Hepatocyte (in vitro differentiated cells): ENCODE measurements around the gene SCP2. TPM values are rescaled to one million over a fixed set of nuclear protein-coding genes. Genes with fewer than 3 reads are reported as not detected.

ENCODE experiments used
- DNase-seq: peaks from one replicate; pipeline ENCODE4 v3.0.0-alpha.2; 2016; ENCODE audit warnings: low spot score
- H2AFZ ChIP-seq: fragments of 200-600 bp; sonication (generic); 2 replicates; pipeline ENCODE4 v1.6.0; 2016; ENCODE audit warnings: antibody characterized with exemption, mild to moderate bottlenecking
- H3K27ac ChIP-seq: fragments of 200-600 bp; sonication (generic); 2 replicates; pipeline ENCODE4 v1.5.1; 2016; ENCODE audit warnings: mild to moderate bottlenecking
- H3K27me3 ChIP-seq: fragments of 200-600 bp; sonication (generic); 2 replicates; pipeline ENCODE4 v1.6.1; 2016
- H3K36me3 ChIP-seq: fragments of 200-600 bp; sonication (generic); replicated peaks from 2 replicates; pipeline ENCODE4 v1.5.1; 2016; ENCODE audit warnings: low read depth; ENCODE audit not compliant: insufficient read depth
- H3K4me1 ChIP-seq: fragments of 200-600 bp; sonication (generic); 2 replicates; pipeline ENCODE4 v1.5.1; 2016; ENCODE audit warnings: mild to moderate bottlenecking, moderate library complexity; ENCODE audit not compliant: insufficient read depth
- H3K4me2 ChIP-seq: fragments of 200-600 bp; sonication (generic); 2 replicates; pipeline ENCODE4 v1.6.0; 2016
- H3K4me3 ChIP-seq: fragments of 200-600 bp; sonication (generic); 2 replicates; pipeline ENCODE4 v1.5.1; 2016; ENCODE audit warnings: mild to moderate bottlenecking
- H3K79me2 ChIP-seq: fragments of 200-600 bp; sonication (generic); 2 replicates; pipeline ENCODE4 v1.6.0; 2017; ENCODE audit warnings: mild to moderate bottlenecking
- H3K9me2 ChIP-seq: fragments of 200-600 bp; sonication (generic); replicated peaks from 2 replicates; pipeline ENCODE4 v1.6.0; 2017; ENCODE audit warnings: mild to moderate bottlenecking; ENCODE audit not compliant: insufficient read depth
- H3K9me3 ChIP-seq: fragments of 200-600 bp; sonication (generic); 2 replicates; pipeline ENCODE4 v1.5.1; 2016; ENCODE audit warnings: low read depth, mild to moderate bottlenecking
- H4K20me1 ChIP-seq: fragments of 200-600 bp; sonication (generic); 2 replicates; pipeline ENCODE4 v1.6.0; 2016; ENCODE audit warnings: mild to moderate bottlenecking; ENCODE audit not compliant: insufficient read depth, poor library complexity, severe bottlenecking
- EZH2 ChIP-seq: fragments of 200-600 bp; sonication (generic); IDR thresholded peaks from 2 replicates; pipeline ENCODE4 v1.6.1; 2016; ENCODE audit warnings: antibody characterized with exemption, mild to moderate bottlenecking, borderline replicate concordance
- EZH2phosphoT487 ChIP-seq: fragments of 200-600 bp; sonication (generic); IDR thresholded peaks from one replicate; pipeline ENCODE4 v1.6.1; 2018; ENCODE audit warnings: antibody characterized with exemption, mild to moderate bottlenecking, low read depth, moderate library complexity; ENCODE audit not compliant: unreplicated experiment, severe bottlenecking
- WGBS: methylation state at CpG from one replicate; pipeline ENCODE4 v1.1.6; 2016; ENCODE audit warnings: low lambda C conversion rate; ENCODE audit errors: missing lambda C conversion rate; 5-methylcytosine and 5-hydroxymethylcytosine counted together
- polyA plus RNA-seq: library from polyadenylated mRNA; unstranded; fragments of >200 nt; fragmentation: Nextera tagmentation; extraction: Ambion mirVana; gene quantifications from 2 replicates; pipeline ENCODE4 v1.2.1, GENCODE V29; 2016
- total RNA-seq: library from RNA; depleted of rRNA; stranded (reverse); fragments of >200 nt; gene quantifications from 2 replicates; pipeline ENCODE4 v1.2.3, GENCODE V29; 2014
- TF ChIP-seq, protein P1 (sequence below): fragments of 200-600 bp; sonication (generic); IDR thresholded peaks from 2 replicates; pipeline ENCODE4 v1.5.1; 2016; ENCODE audit warnings: antibody characterized with exemption, mild to moderate bottlenecking; ENCODE audit not compliant: poor library complexity

The SCP2 gene
- total and polyA plus RNA-seq, 2 experiments from 2014 or later = 201 to 310 TPM

DNA sequence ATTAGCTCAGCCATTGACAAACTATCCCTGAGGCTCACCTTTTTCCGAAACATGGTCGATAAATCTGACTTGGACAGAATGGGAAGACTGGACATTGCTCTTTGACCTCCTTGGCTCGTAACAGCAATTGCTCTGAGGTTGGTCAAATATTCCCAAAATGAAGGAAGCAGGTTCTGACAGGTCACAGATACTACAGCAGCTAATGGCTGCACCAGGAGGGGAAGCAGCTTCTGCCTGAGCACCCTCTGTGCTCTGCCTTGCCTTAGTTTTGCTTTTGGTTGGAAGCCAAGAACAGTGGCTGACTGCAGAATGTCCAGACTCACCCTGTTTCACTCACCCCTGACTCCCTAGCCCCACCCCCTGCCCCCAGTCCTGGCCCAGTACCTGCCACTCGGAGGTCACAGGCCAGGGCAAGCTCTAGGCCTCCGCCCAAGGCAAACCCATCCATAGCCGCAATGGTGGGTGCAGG, 20.9 kb upstream of the SCP2 start:
- Histone ChIP-seq H3K27me3 (no peaks in the 10 kb centered on the region), H4K20me1 (no peaks in the 10 kb centered on the region), H3K4me1 (peaks cover 7% of the 10 kb centered on the region), H3K4me2 (no peak overlapping the region), H3K36me3 (no peaks in the 10 kb centered on the region), H3K9me2 (no peaks in the 10 kb centered on the region), H3K27ac (no peak overlapping the region), H3K9me3 (no peaks in the 10 kb centered on the region), H3K79me2 (no peaks in the 10 kb centered on the region), H2AFZ (no peak overlapping the region), H3K4me3 (no peak overlapping the region)
- no peak for DNase-seq
- TF ChIP-seq, protein P1, sequence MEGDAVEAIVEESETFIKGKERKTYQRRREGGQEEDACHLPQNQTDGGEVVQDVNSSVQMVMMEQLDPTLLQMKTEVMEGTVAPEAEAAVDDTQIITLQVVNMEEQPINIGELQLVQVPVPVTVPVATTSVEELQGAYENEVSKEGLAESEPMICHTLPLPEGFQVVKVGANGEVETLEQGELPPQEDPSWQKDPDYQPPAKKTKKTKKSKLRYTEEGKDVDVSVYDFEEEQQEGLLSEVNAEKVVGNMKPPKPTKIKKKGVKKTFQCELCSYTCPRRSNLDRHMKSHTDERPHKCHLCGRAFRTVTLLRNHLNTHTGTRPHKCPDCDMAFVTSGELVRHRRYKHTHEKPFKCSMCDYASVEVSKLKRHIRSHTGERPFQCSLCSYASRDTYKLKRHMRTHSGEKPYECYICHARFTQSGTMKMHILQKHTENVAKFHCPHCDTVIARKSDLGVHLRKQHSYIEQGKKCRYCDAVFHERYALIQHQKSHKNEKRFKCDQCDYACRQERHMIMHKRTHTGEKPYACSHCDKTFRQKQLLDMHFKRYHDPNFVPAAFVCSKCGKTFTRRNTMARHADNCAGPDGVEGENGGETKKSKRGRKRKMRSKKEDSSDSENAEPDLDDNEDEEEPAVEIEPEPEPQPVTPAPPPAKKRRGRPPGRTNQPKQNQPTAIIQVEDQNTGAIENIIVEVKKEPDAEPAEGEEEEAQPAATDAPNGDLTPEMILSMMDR = no peak
- no peak for TF ChIP-seq EZH2phosphoT487
- TF ChIP-seq EZH2 = no peak
- WGBS = 76% methylated on average over 6 of the region's 6 CpGs

DNA sequence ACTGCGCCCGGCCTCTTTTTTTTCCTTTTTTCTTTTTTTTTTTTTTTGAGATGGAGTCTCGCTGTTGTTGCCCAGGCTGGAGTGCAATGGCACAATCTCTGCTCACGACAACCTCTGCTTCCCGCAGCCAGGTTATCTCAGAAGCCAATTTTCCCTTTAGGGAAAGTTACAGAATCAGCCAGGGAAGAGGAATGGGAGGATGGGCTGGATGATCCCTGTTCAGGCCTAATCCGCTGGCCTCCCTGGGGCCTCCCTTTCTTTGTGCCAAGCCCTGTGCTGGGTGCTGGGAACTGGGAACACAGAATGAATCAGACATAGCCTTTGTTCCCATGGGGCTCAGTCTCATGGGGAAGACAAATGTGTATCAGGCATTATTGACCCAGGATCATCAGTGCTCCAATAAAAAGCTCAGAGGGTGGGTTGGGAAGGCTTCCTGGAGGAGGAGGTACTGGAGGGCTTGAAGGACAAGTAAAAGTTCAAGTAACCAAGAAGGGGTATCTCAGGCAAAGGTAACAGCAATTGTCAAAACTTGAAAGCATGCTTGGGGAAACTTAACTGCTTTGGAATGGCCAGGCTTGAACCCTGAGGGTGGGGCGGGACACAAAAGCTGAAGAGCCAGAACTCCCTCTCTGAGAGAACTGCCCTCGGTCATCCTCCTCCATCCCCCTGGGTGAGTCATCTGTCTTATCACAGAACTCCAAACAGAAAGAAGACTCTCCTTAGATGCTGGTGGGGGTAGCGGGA, 19.8 kb upstream of the SCP2 start:
- no peaks in the 10 kb centered on the region for H3K79me2 ChIP-seq
- H3K4me2 ChIP-seq = no peak overlapping the region
- H3K27me3 ChIP-seq = no peaks in the 10 kb centered on the region
- no peaks in the 10 kb centered on the region for H3K36me3 ChIP-seq
- H3K4me1 ChIP-seq = peaks cover 7% of the 10 kb centered on the region
- 63% methylated on average over 7 of the region's 9 CpGs for WGBS
- TF ChIP-seq, protein P1 = no peak
- TF ChIP-seq EZH2phosphoT487 = no peak
- no peak for TF ChIP-seq EZH2
- H2AFZ ChIP-seq = no peak overlapping the region
- no peak for DNase-seq
- H3K27ac ChIP-seq = no peak overlapping the region
- no peaks in the 10 kb centered on the region for H4K20me1 ChIP-seq
- no peaks in the 10 kb centered on the region for H3K9me3 ChIP-seq
- H3K4me3 ChIP-seq = no peak overlapping the region
- no peaks in the 10 kb centered on the region for H3K9me2 ChIP-seq

DNA sequence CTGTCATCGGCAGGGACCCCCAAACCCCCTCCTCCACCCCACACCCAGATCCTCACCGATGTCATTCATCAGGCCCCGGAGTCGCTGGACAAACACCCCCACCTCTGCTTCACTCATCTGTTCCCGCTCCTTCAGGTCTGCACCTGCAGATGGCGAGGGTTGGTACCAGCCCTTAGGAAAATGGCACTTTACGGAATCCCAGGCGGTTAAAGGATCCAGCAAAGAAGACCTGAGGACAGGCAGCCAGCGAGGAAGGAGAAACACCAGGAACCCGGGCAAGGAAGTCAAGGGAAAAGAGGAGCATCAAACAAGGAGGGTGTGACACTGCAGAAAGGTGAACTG, 19.3 kb upstream of the SCP2 start:
- Histone ChIP-seq H2AFZ (no peak overlapping the region), H3K4me1 (peaks cover 7% of the 10 kb centered on the region), H3K4me3 (no peak overlapping the region), H4K20me1 (no peaks in the 10 kb centered on the region), H3K27ac (no peak overlapping the region), H3K9me2 (no peaks in the 10 kb centered on the region), H3K9me3 (no peaks in the 10 kb centered on the region), H3K36me3 (no peaks in the 10 kb centered on the region), H3K79me2 (no peaks in the 10 kb centered on the region), H3K4me2 (no peak overlapping the region), H3K27me3 (no peaks in the 10 kb centered on the region)
- WGBS = 79% methylated on average over 10 of the region's 10 CpGs
- no peak for TF ChIP-seq EZH2
- TF ChIP-seq, protein P1 = no peak
- TF ChIP-seq EZH2phosphoT487 = no peak
- no peak for DNase-seq
